HEK293 (cell line): ENCODE results near the gene DCTN3.

Source experiments
- BCL11B ChIP-seq: fragments of 450-650 bp; formaldehyde crosslinking; IDR thresholded peaks from 2 replicates; pipeline ENCODE4 v1.5.1; 2016; ENCODE audit warnings: low read depth, missing biosample characterization, missing genetic modification characterization
- SP2 ChIP-seq: fragments of 450-650 bp; formaldehyde crosslinking; IDR thresholded peaks from 2 replicates; pipeline ENCODE4 v1.5.1; 2016; ENCODE audit warnings: missing biosample characterization, missing genetic modification characterization
- ZBTB20 ChIP-seq: fragments of 450-650 bp; formaldehyde crosslinking; IDR thresholded peaks from 2 replicates; pipeline ENCODE4 v1.5.1; 2016; ENCODE audit warnings: missing biosample characterization, missing genetic modification characterization
- ZNF302 ChIP-seq: fragments of 450-650 bp; formaldehyde crosslinking; IDR thresholded peaks from 2 replicates; pipeline ENCODE4 v1.5.1; 2016; ENCODE audit warnings: missing biosample characterization, missing genetic modification characterization, low read depth
- ZNF426 ChIP-seq: fragments of 450-650 bp; formaldehyde crosslinking; IDR thresholded peaks from 2 replicates; pipeline ENCODE4 v1.5.1; 2017; ENCODE audit warnings: missing biosample characterization, missing genetic modification characterization, mild to moderate bottlenecking, inconsistent platforms, moderate library complexity
- TF ChIP-seq, protein P1 (sequence below): fragments of 450-650 bp; formaldehyde crosslinking; IDR thresholded peaks from 2 replicates; pipeline ENCODE4 v1.5.1; 2016; ENCODE audit warnings: missing biosample characterization, missing genetic modification characterization
- TF ChIP-seq, protein P2 (sequence below): fragments of 450-650 bp; IDR thresholded peaks from 2 replicates; pipeline ENCODE4 v1.5.1; 2018; ENCODE audit warnings: missing biosample characterization, missing genetic modification characterization

DNA sequence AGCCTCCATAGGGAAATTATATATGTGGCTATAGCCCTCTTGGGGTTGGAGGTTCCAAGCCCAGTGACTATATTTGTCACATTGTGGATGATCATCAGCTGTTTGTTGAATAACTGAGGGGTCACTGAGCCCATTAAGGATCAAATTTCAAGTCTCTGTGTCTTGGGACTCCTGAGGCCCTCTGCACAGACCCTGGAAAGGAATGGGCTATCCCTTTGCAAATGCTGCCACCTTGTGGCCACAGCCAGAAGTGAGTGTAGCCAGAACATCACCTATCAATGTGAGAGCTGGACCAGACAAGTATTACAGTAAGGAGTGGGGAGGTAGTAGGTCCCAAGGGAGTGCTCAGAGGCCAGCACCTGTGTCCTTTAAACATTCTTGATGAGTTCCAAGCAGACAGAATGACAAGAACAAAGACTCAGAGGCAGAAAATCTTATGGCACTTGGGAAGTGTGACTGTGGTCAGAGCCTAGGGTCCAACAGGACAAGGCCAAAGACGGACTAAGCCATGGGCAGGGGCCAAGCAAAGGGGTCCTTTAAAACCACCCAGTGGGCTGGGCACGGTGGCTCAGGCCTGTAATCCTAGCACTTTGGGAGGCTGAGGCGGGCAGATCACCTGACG, 16.6 kb downstream of the DCTN3 start:
- TF ChIP-seq, protein P1, sequence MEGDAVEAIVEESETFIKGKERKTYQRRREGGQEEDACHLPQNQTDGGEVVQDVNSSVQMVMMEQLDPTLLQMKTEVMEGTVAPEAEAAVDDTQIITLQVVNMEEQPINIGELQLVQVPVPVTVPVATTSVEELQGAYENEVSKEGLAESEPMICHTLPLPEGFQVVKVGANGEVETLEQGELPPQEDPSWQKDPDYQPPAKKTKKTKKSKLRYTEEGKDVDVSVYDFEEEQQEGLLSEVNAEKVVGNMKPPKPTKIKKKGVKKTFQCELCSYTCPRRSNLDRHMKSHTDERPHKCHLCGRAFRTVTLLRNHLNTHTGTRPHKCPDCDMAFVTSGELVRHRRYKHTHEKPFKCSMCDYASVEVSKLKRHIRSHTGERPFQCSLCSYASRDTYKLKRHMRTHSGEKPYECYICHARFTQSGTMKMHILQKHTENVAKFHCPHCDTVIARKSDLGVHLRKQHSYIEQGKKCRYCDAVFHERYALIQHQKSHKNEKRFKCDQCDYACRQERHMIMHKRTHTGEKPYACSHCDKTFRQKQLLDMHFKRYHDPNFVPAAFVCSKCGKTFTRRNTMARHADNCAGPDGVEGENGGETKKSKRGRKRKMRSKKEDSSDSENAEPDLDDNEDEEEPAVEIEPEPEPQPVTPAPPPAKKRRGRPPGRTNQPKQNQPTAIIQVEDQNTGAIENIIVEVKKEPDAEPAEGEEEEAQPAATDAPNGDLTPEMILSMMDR (tag by site-specific recombination): peak; percentile 77
- TF ChIP-seq BCL11B (tag by site-specific recombination) (no peak), ZNF302 (no peak), SP2 (tag by site-specific recombination) (no peak), ZBTB20 (no peak), ZNF426 (tag by site-specific recombination) (no peak)
- TF ChIP-seq, protein P2, sequence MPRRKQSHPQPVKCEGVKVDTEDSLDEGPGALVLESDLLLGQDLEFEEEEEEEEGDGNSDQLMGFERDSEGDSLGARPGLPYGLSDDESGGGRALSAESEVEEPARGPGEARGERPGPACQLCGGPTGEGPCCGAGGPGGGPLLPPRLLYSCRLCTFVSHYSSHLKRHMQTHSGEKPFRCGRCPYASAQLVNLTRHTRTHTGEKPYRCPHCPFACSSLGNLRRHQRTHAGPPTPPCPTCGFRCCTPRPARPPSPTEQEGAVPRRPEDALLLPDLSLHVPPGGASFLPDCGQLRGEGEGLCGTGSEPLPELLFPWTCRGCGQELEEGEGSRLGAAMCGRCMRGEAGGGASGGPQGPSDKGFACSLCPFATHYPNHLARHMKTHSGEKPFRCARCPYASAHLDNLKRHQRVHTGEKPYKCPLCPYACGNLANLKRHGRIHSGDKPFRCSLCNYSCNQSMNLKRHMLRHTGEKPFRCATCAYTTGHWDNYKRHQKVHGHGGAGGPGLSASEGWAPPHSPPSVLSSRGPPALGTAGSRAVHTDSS (tag by site-specific recombination): no peak
